ENCODE results near the gene FTSJ3.
"Not testable (repeated sequence)": the region's sequence is repeated elsewhere in the genome, so short reads cannot be mapped to it uniquely, and the experiment has no call there.

FTSJ3 gene

GRCh38 chr17:63827002-63827800 is at the start of gene FTSJ3, which contains the start of gene PSMC5:
Gene FTSJ3, minus strand, starts transcription at chr17:63827663. Its CDS starts 761 bp downstream, at chr17:63826902.
Gene PSMC5, plus strand, starts transcription at chr17:63827431. Its CDS starts 60 bp downstream, at chr17:63827491.
- DNase-seq (ENCODE audit: low read depth in 3 of 3) = peak; percentile 86 to 93 (median 87)

GRCh38 chr17:63874693-63875092 is 47.2 kb upstream of the FTSJ3 start:
- not testable (repeated sequence) for DNase-seq (ENCODE audit: low read depth in 3 of 3)

GRCh38 chr17:63874061-63874626 is 46.7 kb upstream of the FTSJ3 start:
- not testable (repeated sequence) for DNase-seq (ENCODE audit: low read depth in 3 of 3)

- not testable (repeated sequence) for DNase-seq (ENCODE audit: low read depth in 3 of 3)
Measured at GRCh38 chr17:63873577-63873976, 46.1 kb upstream of the FTSJ3 start, which contains the start of gene CSH2. Gene CSH2, minus strand, starts transcription at chr17:63873677. Its CDS starts 63 bp downstream, at chr17:63873614.

GRCh38 chr17:63871646-63872365 is 44.3 kb upstream of the FTSJ3 start:
- not testable (repeated sequence) for DNase-seq (ENCODE audit: low read depth in 3 of 3)

GRCh38 chr17:63870292-63870665 is 42.8 kb upstream of the FTSJ3 start:
- DNase-seq (ENCODE audit: low read depth in 3 of 3) = not testable (repeated sequence)

GRCh38 chr17:63869491-63870291 is 42.2 kb upstream of the FTSJ3 start:
- DNase-seq (ENCODE audit: low read depth in 3 of 3) = not testable (repeated sequence)

GRCh38 chr17:63866625-63867024 is 39.2 kb upstream of the FTSJ3 start:
- DNase-seq (ENCODE audit: low read depth in 3 of 3) = not testable (repeated sequence)

GRCh38 chr17:63859257-63859656 is 31.8 kb upstream of the FTSJ3 start:
- no peak for DNase-seq (ENCODE audit: low read depth in 3 of 3)

GRCh38 chr17:63856425-63856824 is 29.0 kb upstream of the FTSJ3 start:
- not testable (repeated sequence) for DNase-seq (ENCODE audit: low read depth in 3 of 3)

- no peak for DNase-seq (ENCODE audit: low read depth in 3 of 3)
Measured at GRCh38 chr17:63855185-63855584, 27.7 kb upstream of the FTSJ3 start.

- no peak for DNase-seq (ENCODE audit: low read depth in 3 of 3)
Measured at GRCh38 chr17:63854709-63855108, 27.2 kb upstream of the FTSJ3 start.

GRCh38 chr17:63853260-63853659 is 25.8 kb upstream of the FTSJ3 start:
- DNase-seq (ENCODE audit: low read depth in 3 of 3) = no peak

GRCh38 chr17:63850401-63850800 is 22.9 kb upstream of the FTSJ3 start:
- DNase-seq (ENCODE audit: low read depth in 3 of 3) = no peak

- peak; percentile 92 to 96 (median 93) for DNase-seq (ENCODE audit: low read depth in 3 of 3)
Measured at GRCh38 chr17:63848834-63849689, 21.6 kb upstream of the FTSJ3 start.

- DNase-seq (ENCODE audit: low read depth in 3 of 3) = no peak
Measured at GRCh38 chr17:63847525-63848249, 20.2 kb upstream of the FTSJ3 start.

GRCh38 chr17:63845509-63845908 is 18.0 kb upstream of the FTSJ3 start:
- no peak for DNase-seq (ENCODE audit: low read depth in 3 of 3)

- no peak for DNase-seq (ENCODE audit: low read depth in 3 of 3)
Measured at GRCh38 chr17:63843910-63844677, 16.6 kb upstream of the FTSJ3 start.

GRCh38 chr17:63843387-63843888 is 16.0 kb upstream of the FTSJ3 start:
- DNase-seq (ENCODE audit: low read depth in 3 of 3) = not testable (repeated sequence)
